OCI-LY1 (cell line): ENCODE results near the gene CHST6.
"Not testable (repeated sequence)": the region's sequence is repeated elsewhere in the genome, so short reads cannot be mapped to it uniquely, and the experiment has no call there.

Experiments used
- H2AFZ ChIP-seq: fragments of 200-600 bp; sonication (generic), shearing (Covaris generic); 2 replicates; pipeline ENCODE4 v1.6.0; 2014; ENCODE audit warnings: antibody characterized with exemption, mild to moderate bottlenecking, low read length
- H3F3A ChIP-seq: fragments of 200-600 bp; sonication (generic), shearing (Covaris generic); 2 replicates; pipeline ENCODE4 v1.6.0; 2014; ENCODE audit warnings: mild to moderate bottlenecking, antibody characterized with exemption, low read length, moderate library complexity; ENCODE audit not compliant: insufficient read depth
- H3K27ac ChIP-seq: fragments of 200-600 bp; sonication (generic); 2 replicates; pipeline ENCODE4 v1.5.1; 2014; ENCODE audit warnings: low read length, mixed run types, mild to moderate bottlenecking, low read depth; ENCODE audit not compliant: poor library complexity, severe bottlenecking
- H3K27me3 ChIP-seq: fragments of 200-600 bp; sonication (generic); 2 replicates; pipeline ENCODE4 v1.6.0; 2014; ENCODE audit warnings: antibody characterized with exemption, mild to moderate bottlenecking, low read length, moderate library complexity; ENCODE audit not compliant: insufficient read depth
- H3K36me3 ChIP-seq: fragments of 200-600 bp; sonication (generic); 2 replicates; pipeline ENCODE4 v1.6.1; 2014; ENCODE audit warnings: mild to moderate bottlenecking, antibody characterized with exemption, low read length, moderate library complexity, mixed read lengths; ENCODE audit not compliant: insufficient read depth
- H3K4me1 ChIP-seq: fragments of 200-600 bp; sonication (generic); 2 replicates; pipeline ENCODE4 v1.5.1; 2014; ENCODE audit warnings: mild to moderate bottlenecking, low read length, moderate library complexity; ENCODE audit not compliant: insufficient read depth, severe bottlenecking
- H3K4me2 ChIP-seq: fragments of 200-600 bp; sonication (generic), shearing (Covaris generic); 2 replicates; pipeline ENCODE4 v1.6.1; 2014; ENCODE audit warnings: low read length
- H3K4me3 ChIP-seq: fragments of 200-600 bp; sonication (generic); 2 replicates; pipeline ENCODE4 v1.5.1; 2014; ENCODE audit warnings: low read length, low read depth, mild to moderate bottlenecking, mixed read lengths; ENCODE audit not compliant: poor library complexity, severe bottlenecking
- H3K79me2 ChIP-seq: fragments of 200-600 bp; shearing (Covaris generic); 2 replicates; pipeline ENCODE4 v1.6.1; 2016; ENCODE audit warnings: mixed run types, low read length, mixed read lengths; ENCODE audit not compliant: insufficient read depth
- H3K9ac ChIP-seq: fragments of 200-600 bp; sonication (generic), shearing (Covaris generic); 2 replicates; pipeline ENCODE4 v1.6.1; 2014; ENCODE audit warnings: mild to moderate bottlenecking, low read length, mixed read lengths
- H3K9me2 ChIP-seq: fragments of 200-600 bp; sonication (generic), shearing (Covaris generic); 2 replicates; pipeline ENCODE4 v1.6.1; 2014; ENCODE audit warnings: low read depth, mild to moderate bottlenecking, low read length, mixed read lengths
- H3K9me3 ChIP-seq: fragments of 200-600 bp; shearing (Covaris generic); 2 replicates; pipeline ENCODE4 v1.6.1; 2014; ENCODE audit warnings: low read length, mixed read lengths
- H4K20me1 ChIP-seq: fragments of 200-600 bp; sonication (generic), shearing (Covaris generic); 2 replicates; pipeline ENCODE4 v1.6.0; 2016; ENCODE audit warnings: mild to moderate bottlenecking, low read length; ENCODE audit not compliant: insufficient read depth
- CTCF ChIP-seq: fragments of 200-600 bp; sonication (generic), shearing (Covaris generic); IDR thresholded peaks from 2 replicates; pipeline ENCODE4 v1.5.1; 2017; ENCODE audit warnings: mild to moderate bottlenecking, antibody characterized with exemption, low read length, moderate library complexity, mixed read lengths
- EZH2 ChIP-seq: fragments of 200-600 bp; sonication (generic), shearing (Covaris generic); IDR thresholded peaks from 2 replicates; pipeline ENCODE4 v1.8.0; 2017; ENCODE audit warnings: borderline replicate concordance, mixed run types, mild to moderate bottlenecking, antibody characterized with exemption, low read length, moderate library complexity, mixed read lengths

Gene CHST6

DNA sequence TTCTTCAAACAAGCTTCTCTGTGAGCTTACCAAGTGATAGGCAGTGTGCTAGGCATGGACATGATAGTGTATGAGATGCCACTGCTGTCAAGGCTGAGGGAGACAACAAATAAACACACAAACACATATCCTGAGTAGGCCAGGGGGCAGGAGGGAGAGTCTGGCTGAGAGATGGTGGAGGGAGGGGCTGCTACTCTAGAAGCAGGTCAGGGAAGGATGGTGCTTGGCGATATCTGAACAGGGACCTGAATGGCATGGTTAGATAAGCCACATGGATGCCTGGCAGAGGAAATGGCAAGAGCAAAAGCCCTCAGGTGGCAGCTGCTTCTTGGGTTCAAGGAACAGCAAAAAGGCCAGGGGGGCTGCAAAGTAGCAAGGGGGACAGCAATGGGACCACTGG lies 8.6 kb upstream of the CHST6 start:
- H3K79me2 ChIP-seq, result no peaks in the 10 kb centered on the region
- H3K36me3 ChIP-seq, result no peaks in the 10 kb centered on the region
- H3K9me3 ChIP-seq, result no peaks in the 10 kb centered on the region
- no peak for TF ChIP-seq EZH2
- TF ChIP-seq CTCF, result no peak
- no peak overlapping the region for H3K27ac ChIP-seq
- 0 out of 2 replicates have a peak, but pooled peaks cover 4% of the 10 kb centered on the region for H3K27me3 ChIP-seq
- H3K9me2 ChIP-seq, result no peaks in the 10 kb centered on the region
- no peak overlapping the region for H3K9ac ChIP-seq
- no peak overlapping the region for H2AFZ ChIP-seq
- no peak overlapping the region for H3K4me3 ChIP-seq
- no peaks in the 10 kb centered on the region for H3K4me1 ChIP-seq
- H4K20me1 ChIP-seq, result no peaks in the 10 kb centered on the region
- no peak overlapping the region for H3K4me2 ChIP-seq
- H3F3A ChIP-seq, result no peaks in the 10 kb centered on the region

DNA sequence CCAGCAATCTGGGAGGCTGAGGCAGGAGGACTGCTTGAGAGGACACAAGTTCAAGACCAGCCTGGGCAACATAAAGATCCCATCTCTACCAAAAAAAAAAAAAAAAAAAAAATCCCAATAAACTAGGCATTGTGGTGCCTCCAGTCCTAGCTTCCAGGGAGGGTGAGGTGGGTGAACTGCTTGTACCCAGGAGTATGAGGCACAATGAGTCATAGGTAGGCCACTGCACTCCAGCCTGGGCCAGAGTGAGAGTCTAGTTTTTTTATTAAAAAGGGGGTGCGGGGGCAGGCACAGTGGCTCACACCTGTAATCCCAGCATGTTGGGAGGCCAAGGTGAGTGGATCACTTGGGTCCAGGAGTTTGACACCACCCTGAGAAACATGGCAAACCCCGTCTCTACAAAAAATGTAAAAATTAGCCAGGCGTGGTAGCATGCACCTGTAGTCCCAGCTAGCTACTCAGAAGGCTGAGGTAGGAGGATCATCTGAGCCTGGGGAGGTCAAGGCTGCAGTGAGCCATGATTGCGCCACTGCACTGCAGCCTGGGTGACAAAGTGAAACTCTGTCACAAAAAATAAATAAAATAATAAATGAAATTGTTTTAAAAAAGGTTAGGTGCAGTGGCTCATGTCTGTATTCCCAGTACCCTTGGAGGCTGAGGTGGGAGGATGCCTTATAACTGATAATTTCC lies 7.8 kb upstream of the CHST6 start:
- TF ChIP-seq EZH2 (no peak), CTCF (no peak)
- Histone ChIP-seq H2AFZ (no peak overlapping the region), H3K4me2 (no peak overlapping the region), H3K79me2 (no peaks in the 10 kb centered on the region), H3K27ac (no peak overlapping the region), H3F3A (no peaks in the 10 kb centered on the region), H3K36me3 (no peaks in the 10 kb centered on the region), H3K9me2 (no peaks in the 10 kb centered on the region), H4K20me1 (no peaks in the 10 kb centered on the region), H3K4me3 (no peak overlapping the region), H3K4me1 (no peaks in the 10 kb centered on the region), H3K9ac (no peak overlapping the region), H3K9me3 (no peaks in the 10 kb centered on the region), H3K27me3 (0 out of 2 replicates have a peak, but pooled peaks cover 4% of the 10 kb centered on the region)

- H3K4me3 ChIP-seq, H3K27me3 ChIP-seq, H3F3A ChIP-seq, H3K9ac ChIP-seq, H3K36me3 ChIP-seq, H3K79me2 ChIP-seq, H4K20me1 ChIP-seq, H2AFZ ChIP-seq, H3K4me1 ChIP-seq, H3K9me3 ChIP-seq, H3K9me2 ChIP-seq, H3K27ac ChIP-seq, H3K4me2 ChIP-seq: not testable (repeated sequence)
These were observed 6.6 kb upstream of the CHST6 start for GRCh38 chr16:75501820-75502219.

DNA sequence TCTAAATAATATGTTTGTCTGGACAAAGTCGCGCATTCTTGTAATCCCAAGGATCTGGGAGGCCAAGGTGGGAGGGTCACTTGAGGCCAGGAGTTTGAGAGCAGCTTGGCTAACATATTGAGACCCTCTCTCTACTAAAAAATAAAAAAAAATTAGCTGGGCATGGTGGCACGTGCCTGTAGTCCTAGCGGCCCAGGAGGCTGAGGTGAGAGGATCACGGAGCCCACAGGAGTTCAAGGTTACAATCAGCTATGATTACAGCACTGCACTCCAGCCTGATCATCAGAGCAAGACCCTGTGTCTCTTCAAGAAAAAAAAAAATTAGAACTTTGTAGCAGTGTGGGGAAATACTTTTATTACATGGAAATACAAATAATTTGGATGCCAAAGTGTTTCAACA lies 6.1 kb upstream of the CHST6 start:
- H3K9me3 ChIP-seq, result no peaks in the 10 kb centered on the region
- H3K79me2 ChIP-seq, result no peaks in the 10 kb centered on the region
- H3K4me2 ChIP-seq, result no peak overlapping the region
- no peaks in the 10 kb centered on the region for H3F3A ChIP-seq
- no peak for TF ChIP-seq EZH2
- no peak for TF ChIP-seq CTCF
- no peaks in the 10 kb centered on the region for H3K4me1 ChIP-seq
- no peak overlapping the region for H3K9ac ChIP-seq
- H3K4me3 ChIP-seq, result no peak overlapping the region
- no peaks in the 10 kb centered on the region for H4K20me1 ChIP-seq
- H2AFZ ChIP-seq, result no peak overlapping the region
- no peaks in the 10 kb centered on the region for H3K36me3 ChIP-seq
- H3K27me3 ChIP-seq, result 0 out of 2 replicates have a peak, but pooled peaks cover 4% of the 10 kb centered on the region
- no peak overlapping the region for H3K27ac ChIP-seq
- no peaks in the 10 kb centered on the region for H3K9me2 ChIP-seq

DNA sequence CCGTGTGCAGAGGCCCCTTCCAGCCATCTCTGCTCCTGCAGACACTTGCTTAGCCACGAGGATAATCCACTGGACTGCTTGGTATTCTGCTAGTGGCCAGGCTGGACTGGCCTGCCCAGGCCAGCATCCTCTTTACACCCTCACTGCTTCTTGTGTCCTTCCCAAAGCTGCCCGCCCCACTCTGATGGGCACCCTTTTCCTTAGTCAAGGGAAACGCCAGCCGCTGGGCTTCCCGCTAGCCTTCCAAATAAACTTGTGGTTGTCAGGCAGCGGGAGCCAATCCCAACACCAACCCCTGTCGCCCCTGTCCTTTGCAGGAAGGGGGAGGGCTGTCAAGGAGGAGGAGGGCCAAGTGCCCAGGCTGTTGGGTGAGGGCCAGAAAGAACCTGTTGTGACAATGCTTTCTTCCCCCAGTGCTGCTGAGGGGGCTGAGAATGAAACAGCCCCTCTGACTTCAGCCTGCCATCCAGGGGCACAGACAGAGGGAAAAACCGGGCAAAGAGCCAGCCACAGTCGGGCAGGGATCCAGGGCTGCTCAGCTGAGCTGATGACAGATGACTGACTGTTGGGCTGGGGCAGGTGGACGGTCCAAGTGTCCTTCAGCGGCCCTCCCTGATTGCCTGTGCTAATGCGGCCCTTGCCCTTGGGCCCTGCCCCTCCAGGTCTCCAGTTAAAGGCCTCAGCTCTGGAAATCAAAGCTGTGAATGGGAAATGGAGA lies 3.5 kb upstream of the CHST6 start:
- not testable (repeated sequence) for H3K4me2 ChIP-seq, H2AFZ ChIP-seq, H3K9me3 ChIP-seq, H3K36me3 ChIP-seq, H3K79me2 ChIP-seq, H3F3A ChIP-seq, H4K20me1 ChIP-seq, H3K9me2 ChIP-seq, H3K4me1 ChIP-seq, H3K9ac ChIP-seq, H3K4me3 ChIP-seq, H3K27ac ChIP-seq, H3K27me3 ChIP-seq
